ENCODE results near the gene VSIR. TPM values are rescaled to one million over a fixed set of nuclear protein-coding genes. Genes with fewer than 3 reads are reported as not detected.

The VSIR gene
- total RNA-seq, 1 experiment from 2014 or later: 18.5 TPM

DNA sequence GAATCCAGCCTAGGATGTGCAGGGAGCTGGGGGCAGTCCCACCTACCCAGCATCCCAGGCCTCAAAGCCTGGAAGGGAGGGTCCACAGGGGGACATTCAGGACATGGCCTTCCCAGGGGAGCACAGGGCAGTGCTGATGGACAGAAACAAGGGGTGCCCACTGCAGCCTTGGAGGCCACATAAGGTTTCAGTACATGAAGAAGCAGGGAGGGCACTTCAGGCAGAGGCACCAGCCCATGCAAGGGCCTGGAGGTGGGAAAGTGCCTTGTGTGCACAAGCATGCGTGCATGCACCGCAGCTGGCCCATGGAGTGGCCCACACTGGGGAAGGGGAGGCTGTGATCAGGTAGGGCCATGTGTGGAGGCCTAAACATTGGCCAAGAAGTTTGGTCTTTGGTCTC, 62.8 kb downstream of the VSIR start:
- DNase-seq (ENCODE audit: low read depth, low spot score): no peak
- CTCF ChIA-PET: interaction anchor here (1.4 kb wide), 1 partner anchor 13 kb away, joined by 7 read pairs; no protein-coding TSS in a partner anchor
- no peak overlapping the region for H2AFZ ChIP-seq (ENCODE audit: low read depth, low read length, poor library complexity, severe bottlenecking)
- no peaks in the 10 kb centered on the region for H3K27me3 ChIP-seq (ENCODE audit: insufficient read depth, low read length)
- H3K27ac ChIP-seq (ENCODE audit: low read depth, low read length): no peak overlapping the region
- H3K4me1 ChIP-seq (ENCODE audit: control insufficient read depth in 1 of 2, insufficient read depth in 2 of 2, low read length in 2 of 2): peaks cover 0 to 14% of the 10 kb centered on the region in 2 experiments; a peak in 2 of 4 replicates
- POLR2A ChIA-PET: no interaction called here
- no peak overlapping the region for H3K9ac ChIP-seq (ENCODE audit: low read length)
- no peak for ATAC-seq
- no peaks in the 10 kb centered on the region for H3K36me3 ChIP-seq (ENCODE audit: control insufficient read depth in 1 of 2, insufficient read depth in 2 of 2, low read length in 2 of 2)
- no peaks in the 10 kb centered on the region for H3K9me2 ChIP-seq (ENCODE audit: insufficient read depth)
- intact Hi-C loops (cut with micrococcal nuclease): no loop called here
- H3K9me3 ChIP-seq (ENCODE audit: control insufficient read depth in 1 of 2, insufficient read depth in 1 of 2, low read depth in 1 of 2, low read length in 2 of 2): no peaks in the 10 kb centered on the region
- TF ChIP-seq ZFX (IDR thresholded peaks at IDR 0.05) (no peak), EZH2phosphoT487 (IDR thresholded peaks at IDR 0.05; ENCODE audit: borderline replicate concordance) (no peak), POLR2A (IDR thresholded peaks at IDR 0.05; ENCODE audit: borderline replicate concordance, extremely low read depth, insufficient read depth, insufficient read length) (no peak), POLR2AphosphoS5 (IDR thresholded peaks at IDR 0.05; ENCODE audit: low read depth, low read length) (no peak), ZNF274 (IDR thresholded peaks at IDR 0.05; ENCODE audit: low read depth, low read length) (no peak), CEBPB (IDR thresholded peaks at IDR 0.05; ENCODE audit: low read depth) (no peak), RAD21 (IDR thresholded peaks at IDR 0.05; ENCODE audit: low read depth) (no peak)
- TF ChIP-seq, protein P1, sequence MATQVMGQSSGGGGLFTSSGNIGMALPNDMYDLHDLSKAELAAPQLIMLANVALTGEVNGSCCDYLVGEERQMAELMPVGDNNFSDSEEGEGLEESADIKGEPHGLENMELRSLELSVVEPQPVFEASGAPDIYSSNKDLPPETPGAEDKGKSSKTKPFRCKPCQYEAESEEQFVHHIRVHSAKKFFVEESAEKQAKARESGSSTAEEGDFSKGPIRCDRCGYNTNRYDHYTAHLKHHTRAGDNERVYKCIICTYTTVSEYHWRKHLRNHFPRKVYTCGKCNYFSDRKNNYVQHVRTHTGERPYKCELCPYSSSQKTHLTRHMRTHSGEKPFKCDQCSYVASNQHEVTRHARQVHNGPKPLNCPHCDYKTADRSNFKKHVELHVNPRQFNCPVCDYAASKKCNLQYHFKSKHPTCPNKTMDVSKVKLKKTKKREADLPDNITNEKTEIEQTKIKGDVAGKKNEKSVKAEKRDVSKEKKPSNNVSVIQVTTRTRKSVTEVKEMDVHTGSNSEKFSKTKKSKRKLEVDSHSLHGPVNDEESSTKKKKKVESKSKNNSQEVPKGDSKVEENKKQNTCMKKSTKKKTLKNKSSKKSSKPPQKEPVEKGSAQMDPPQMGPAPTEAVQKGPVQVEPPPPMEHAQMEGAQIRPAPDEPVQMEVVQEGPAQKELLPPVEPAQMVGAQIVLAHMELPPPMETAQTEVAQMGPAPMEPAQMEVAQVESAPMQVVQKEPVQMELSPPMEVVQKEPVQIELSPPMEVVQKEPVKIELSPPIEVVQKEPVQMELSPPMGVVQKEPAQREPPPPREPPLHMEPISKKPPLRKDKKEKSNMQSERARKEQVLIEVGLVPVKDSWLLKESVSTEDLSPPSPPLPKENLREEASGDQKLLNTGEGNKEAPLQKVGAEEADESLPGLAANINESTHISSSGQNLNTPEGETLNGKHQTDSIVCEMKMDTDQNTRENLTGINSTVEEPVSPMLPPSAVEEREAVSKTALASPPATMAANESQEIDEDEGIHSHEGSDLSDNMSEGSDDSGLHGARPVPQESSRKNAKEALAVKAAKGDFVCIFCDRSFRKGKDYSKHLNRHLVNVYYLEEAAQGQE (IDR thresholded peaks at IDR 0.05; ENCODE audit: low read depth): no peak
- no peak overlapping the region for H3K4me3 ChIP-seq (replicated peaks in 1 of 2; ENCODE audit: low read depth in 1 of 2, low read length in 2 of 2)
- no peak overlapping the region for H3K4me2 ChIP-seq (ENCODE audit: low read length)
- H3K79me2 ChIP-seq (ENCODE audit: insufficient read depth, low read length): no peaks in the 10 kb centered on the region
- RAD21 ChIA-PET (ENCODE audit: low non-redundant PET in 1 of 2, low total read pairs in 2 of 2, uncharacterized antibody in 2 of 2, unreplicated experiment in 2 of 2): no interaction called here
- H4K20me1 ChIP-seq (ENCODE audit: insufficient read depth): no peaks in the 10 kb centered on the region
- no TSS peak for BruUV-seq (replicated peaks)

All from HCT116 (cell line).